GM10248 (cell line): ENCODE results near the gene NAT14.

Source experiments
- CTCF ChIA-PET: fragments of 300-600 bp; sonication (Branson Sonifier 250); formaldehyde crosslinking; extraction: SDS; loops from one replicate; lab custom pipeline; 2021; ENCODE audit warnings: antibody characterized with exemption; lab: Yijun Ruan, JAX
- POLR2A ChIA-PET: fragments of 350-650 bp; sonication (Branson Sonifier 250); formaldehyde crosslinking; extraction: SDS; loops from one replicate; lab custom pipeline; 2020; ENCODE audit warnings: antibody characterized with exemption; lab: Yijun Ruan, JAX
- DNase-seq: peaks from one replicate; pipeline ENCODE4 v3.0.0; 2012; ENCODE audit errors: extremely low spot score
- TF ChIP-seq, protein P1 (sequence below): IDR thresholded peaks from 2 replicates; pipeline ENCODE4 v1.5.1; 2012; ENCODE audit warnings: mild to moderate bottlenecking, low read depth; ENCODE audit errors: extremely low read depth, missing control alignments, control extremely low read depth

NAT14 gene

DNA sequence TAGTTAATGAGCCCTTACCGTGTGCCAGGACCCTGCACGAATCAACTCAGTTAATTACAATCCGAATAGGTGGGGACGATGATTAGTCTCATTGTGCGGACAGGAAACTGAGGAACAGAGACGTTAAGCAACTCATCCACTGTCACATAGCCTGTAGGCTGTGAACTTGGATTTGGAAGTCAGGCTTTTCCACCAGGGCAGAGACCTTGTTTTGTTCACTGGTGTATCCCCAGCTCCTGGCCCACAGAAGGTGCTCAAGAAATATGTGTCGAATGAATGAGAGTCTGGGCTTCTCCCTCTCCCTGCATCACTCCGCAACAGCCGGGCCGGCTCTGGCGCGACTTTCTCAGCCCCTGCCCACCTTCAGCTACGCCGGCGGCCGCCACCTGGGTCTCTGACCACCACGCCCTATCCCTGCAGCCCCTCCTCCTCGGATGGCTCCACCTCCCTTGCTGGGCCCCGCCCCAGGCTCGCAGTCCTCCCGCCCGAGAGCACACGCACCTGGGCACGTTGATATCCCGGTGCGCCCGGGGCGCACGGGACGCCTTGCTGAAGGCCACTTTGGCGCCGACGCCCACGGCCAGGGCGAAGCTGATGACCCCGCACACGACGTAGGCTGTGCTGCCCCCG lies 43.2 kb upstream of the NAT14 start:
- no peak for DNase-seq
- TF ChIP-seq, protein P1, sequence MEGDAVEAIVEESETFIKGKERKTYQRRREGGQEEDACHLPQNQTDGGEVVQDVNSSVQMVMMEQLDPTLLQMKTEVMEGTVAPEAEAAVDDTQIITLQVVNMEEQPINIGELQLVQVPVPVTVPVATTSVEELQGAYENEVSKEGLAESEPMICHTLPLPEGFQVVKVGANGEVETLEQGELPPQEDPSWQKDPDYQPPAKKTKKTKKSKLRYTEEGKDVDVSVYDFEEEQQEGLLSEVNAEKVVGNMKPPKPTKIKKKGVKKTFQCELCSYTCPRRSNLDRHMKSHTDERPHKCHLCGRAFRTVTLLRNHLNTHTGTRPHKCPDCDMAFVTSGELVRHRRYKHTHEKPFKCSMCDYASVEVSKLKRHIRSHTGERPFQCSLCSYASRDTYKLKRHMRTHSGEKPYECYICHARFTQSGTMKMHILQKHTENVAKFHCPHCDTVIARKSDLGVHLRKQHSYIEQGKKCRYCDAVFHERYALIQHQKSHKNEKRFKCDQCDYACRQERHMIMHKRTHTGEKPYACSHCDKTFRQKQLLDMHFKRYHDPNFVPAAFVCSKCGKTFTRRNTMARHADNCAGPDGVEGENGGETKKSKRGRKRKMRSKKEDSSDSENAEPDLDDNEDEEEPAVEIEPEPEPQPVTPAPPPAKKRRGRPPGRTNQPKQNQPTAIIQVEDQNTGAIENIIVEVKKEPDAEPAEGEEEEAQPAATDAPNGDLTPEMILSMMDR = no peak
- POLR2A ChIA-PET = no interaction called here
- CTCF ChIA-PET = no interaction called here

DNA sequence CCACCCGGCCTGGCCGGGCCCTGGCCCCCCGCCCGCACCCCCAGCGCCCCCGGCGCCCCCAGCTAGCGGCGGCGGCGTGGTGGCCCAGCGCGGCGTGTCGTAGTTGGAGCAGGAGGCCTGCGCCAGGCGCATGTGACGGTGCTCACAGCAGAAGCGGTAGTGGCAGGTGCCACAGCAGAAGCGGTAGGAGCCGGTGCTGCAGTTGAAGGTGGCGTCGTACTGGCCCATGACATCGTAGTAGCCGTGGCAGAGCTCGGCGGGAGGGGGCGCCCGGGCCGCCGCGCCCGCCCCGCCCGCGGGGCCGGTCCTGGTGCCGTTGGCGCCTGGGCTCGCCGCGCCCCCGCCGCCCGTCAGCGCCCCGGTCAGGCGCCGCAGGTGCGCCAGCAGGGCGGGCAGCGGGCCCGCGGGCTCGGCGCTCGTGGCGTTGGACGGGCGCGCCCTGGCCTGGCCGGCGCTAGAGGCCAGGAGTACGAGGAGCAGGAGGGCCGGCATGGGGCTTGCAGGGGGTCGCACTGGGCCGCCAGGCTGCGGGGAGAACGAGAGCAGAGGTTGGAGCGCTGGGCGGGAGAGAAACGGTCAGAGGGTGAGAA lies 42.5 kb upstream of the NAT14 start:
- ChIA-PET POLR2A (no interaction called here), CTCF (no interaction called here)
- TF ChIP-seq, protein P1 = no peak
- no peak for DNase-seq

DNA sequence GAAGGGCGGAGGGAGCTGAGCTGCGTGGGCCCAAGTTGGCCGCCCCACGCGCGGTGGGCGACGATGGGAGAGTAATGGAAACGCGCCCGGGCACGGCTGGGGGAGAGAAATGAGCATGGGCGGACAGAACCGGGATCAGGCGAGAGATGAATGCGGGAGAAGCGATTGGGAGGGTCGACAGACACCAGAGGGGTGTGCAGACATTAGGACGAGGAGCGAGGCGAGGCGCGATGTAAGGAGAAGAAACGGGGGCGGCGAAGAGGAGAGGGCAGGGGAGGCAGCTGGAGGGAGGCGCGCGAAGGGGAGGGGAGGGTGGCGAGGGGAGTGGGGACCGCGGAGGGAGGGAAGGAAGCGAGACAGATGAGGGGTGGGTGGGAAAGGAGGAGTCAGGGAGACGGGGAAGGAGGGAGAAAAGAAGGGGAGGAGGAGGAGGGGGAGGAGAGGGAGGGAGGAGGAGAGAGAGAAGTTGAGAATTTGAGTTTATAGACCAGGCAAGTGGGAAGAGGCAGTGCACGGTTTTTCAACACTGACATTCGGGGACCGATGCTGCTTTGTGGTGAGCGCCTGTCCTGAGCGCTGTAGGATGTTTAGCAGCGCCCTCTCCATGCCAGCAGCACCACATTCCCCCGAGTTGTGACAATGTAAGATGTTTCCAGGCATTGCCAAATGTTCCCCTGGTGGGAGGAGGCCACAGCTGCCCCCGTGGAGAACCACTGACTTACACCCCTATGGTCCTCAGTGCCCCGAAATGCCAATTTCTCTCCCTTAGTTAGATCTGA lies 41.8 kb upstream of the NAT14 start, which contains the start of gene SHISA7:
TSS of gene SHISA7 (minus strand) at position 256 of the 779 bp plus-strand sequence. CDS start 437 bp downstream, outside the sequence.
- CTCF ChIA-PET = no interaction called here
- TF ChIP-seq, protein P1 = no peak
- POLR2A ChIA-PET = no interaction called here
- no peak for DNase-seq

DNA sequence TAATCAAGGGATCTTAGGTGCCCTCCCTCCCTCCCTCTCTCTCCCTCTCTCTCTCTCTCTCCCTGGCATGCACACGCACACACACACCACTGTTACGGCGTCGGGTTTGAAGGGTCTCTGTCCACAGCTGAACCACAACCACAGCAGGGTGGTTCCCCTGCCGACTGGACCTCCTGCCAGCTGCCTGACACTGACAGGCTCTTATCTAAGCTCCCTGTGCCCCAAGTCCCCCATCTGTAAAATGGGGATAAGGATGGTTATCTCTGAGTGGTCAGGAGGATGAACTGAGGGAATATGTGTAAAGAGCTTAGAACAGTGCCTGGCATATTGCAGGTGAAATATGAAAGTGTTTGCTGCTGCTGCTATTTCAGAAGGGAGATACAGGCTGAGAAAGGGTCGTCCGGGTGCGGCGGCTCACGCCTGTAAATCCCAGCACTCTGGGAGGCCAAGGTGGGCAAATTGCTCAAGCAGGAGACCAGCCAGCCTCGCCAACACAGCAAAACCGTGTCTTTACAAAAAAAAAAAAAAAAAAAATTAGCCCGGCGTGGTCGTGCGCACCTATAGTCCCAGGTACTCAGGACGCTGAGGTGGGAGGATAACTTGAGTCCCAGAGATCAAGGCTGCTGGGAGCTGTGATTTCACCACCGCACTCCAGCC lies 41.0 kb upstream of the NAT14 start:
- CTCF ChIA-PET = interaction anchor here (1.0 to 1.8 kb wide), 2 partner anchors 301 to 303 kb away, joined by 4 to 5 read pairs; no protein-coding TSS in a partner anchor

DNA sequence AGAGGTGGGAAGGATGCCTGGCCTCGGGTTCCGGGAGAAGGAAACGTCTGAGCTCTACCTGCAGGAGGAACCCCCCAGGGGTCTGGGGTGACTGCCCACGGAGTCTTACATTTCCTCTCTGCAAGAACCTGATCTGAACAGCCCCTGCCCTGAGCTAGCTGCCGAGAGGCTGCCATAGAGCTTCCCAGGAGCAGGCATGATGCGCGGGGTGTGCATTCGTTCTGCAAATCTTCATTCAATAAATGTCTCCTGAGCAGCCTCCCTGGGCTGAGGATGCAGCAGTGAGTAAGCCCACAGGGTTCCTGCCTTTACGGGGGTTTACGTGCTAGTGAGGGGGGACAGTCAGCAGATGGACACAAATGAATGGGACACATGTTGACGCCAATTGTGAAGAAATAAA lies 40.3 kb upstream of the NAT14 start:
- ChIA-PET CTCF (interaction anchor here (1.0 to 1.8 kb wide), 2 partner anchors 302 to 303 kb away, joined by 4 to 5 read pairs; no protein-coding TSS in a partner anchor), POLR2A (no interaction called here)
- no peak for DNase-seq
- TF ChIP-seq, protein P1 = no peak

More for the DNA sequence above, 41.0 kb upstream of the NAT14 start:
- TF ChIP-seq, protein P1 = no peak
- POLR2A ChIA-PET = no interaction called here
- no peak for DNase-seq

DNA sequence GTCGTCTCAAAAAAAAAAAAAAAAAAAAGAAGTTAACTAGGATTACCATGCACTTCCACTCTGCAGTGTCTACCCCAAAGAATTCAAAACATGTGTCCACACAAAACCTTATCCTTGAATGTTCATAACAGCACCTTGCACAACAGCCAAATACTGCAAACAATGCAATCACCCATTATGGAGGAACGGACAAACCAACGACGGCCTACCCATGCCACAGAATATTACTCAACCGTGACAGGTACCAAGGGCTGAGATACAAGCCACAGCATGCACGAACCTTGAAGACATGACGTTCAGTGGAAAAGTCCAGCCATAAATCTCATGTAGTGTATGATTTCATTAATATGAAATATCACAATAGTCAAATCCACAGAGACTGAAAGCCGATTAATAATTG lies 38.9 kb upstream of the NAT14 start:
- ChIA-PET POLR2A (no interaction called here), CTCF (interaction anchor here (1.7 kb wide), 1 partner anchor 22 kb away, joined by 5 read pairs; no protein-coding TSS in a partner anchor)
- TF ChIP-seq, protein P1 = no peak
- no peak for DNase-seq
